Panc1 (cell line): ENCODE measurements around the gene ZNF180.

Source experiments
- POLR2AphosphoS5 ChIP-seq: IDR thresholded peaks from 2 replicates; pipeline ENCODE4 v1.6.1; 2012; ENCODE audit warnings: mild to moderate bottlenecking, low read depth, low read length, moderate library complexity
- SIN3A ChIP-seq: IDR thresholded peaks from 2 replicates; pipeline ENCODE4 v1.6.1; 2012; ENCODE audit warnings: low read depth, mild to moderate bottlenecking, low read length, moderate library complexity, borderline replicate concordance; ENCODE audit not compliant: insufficient read depth
- TCF7L2 ChIP-seq: IDR thresholded peaks from 2 replicates; pipeline ENCODE4 v1.6.1; 2011; ENCODE audit warnings: mild to moderate bottlenecking, low read depth, low read length, inconsistent platforms
- TF ChIP-seq, protein P1 (sequence below): fragments of 450-650 bp; IDR thresholded peaks from 2 replicates; pipeline ENCODE4 v1.5.1; 2017; ENCODE audit warnings: mild to moderate bottlenecking

DNA sequence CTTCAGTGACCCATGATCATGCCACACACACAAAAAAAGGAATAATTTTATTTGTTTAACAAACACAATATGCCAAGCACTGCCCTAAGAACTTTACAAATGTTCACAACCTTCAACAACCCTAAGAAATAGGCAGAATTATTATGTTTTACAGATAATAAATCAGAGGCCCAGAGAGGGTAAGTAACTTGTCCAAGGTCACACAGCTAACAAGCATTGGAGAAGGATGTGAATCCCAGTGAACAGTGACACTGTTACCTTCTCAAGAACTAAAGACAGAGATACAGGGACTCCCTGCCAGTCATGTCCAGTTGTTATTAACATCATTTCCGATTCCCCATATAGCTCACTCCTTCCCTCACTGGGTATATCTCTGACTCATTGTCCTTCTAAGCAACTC, 15.6 kb upstream of the ZNF180 start:
- TF ChIP-seq, protein P1, sequence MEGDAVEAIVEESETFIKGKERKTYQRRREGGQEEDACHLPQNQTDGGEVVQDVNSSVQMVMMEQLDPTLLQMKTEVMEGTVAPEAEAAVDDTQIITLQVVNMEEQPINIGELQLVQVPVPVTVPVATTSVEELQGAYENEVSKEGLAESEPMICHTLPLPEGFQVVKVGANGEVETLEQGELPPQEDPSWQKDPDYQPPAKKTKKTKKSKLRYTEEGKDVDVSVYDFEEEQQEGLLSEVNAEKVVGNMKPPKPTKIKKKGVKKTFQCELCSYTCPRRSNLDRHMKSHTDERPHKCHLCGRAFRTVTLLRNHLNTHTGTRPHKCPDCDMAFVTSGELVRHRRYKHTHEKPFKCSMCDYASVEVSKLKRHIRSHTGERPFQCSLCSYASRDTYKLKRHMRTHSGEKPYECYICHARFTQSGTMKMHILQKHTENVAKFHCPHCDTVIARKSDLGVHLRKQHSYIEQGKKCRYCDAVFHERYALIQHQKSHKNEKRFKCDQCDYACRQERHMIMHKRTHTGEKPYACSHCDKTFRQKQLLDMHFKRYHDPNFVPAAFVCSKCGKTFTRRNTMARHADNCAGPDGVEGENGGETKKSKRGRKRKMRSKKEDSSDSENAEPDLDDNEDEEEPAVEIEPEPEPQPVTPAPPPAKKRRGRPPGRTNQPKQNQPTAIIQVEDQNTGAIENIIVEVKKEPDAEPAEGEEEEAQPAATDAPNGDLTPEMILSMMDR, result no peak
- TF ChIP-seq POLR2AphosphoS5 (no peak), SIN3A (no peak), TCF7L2 (no peak)
